Astrocyte (in vitro differentiated cells and primary cell): Measurements from ENCODE around the gene SFR1.

ENCODE experiments used
- EZH2 ChIP-seq: IDR thresholded peaks from 2 replicates; pipeline ENCODE4 v1.6.1; 2012; ENCODE audit warnings: mild to moderate bottlenecking, low read length, inconsistent platforms; ENCODE audit not compliant: insufficient read depth
- TF ChIP-seq, protein P1 (sequence below): IDR thresholded peaks from 2 replicates; pipeline ENCODE4 v1.5.1; 2011; ENCODE audit warnings: low read depth, mild to moderate bottlenecking, inconsistent platforms, low read length, moderate library complexity; ENCODE audit not compliant: insufficient read depth

DNA sequence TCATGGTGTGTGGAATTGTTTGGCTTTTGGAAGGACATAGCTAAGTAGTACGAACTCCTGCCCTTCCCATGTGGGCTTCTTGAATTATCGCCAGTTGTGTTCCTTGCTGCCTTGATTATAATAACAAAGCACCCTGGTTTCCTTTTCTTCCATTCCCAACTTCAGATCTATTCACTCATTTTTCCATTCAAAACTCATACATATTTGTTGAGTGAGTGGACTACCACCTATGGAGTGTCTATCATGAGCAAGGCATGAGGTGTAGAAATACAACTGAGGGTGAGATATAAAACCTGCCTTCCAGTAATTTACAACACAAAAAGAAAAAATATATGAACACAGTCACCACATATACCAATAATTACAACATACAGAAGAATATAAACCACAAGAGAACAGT lies 31.4 kb upstream of the SFR1 start:
- TF ChIP-seq, protein P1, sequence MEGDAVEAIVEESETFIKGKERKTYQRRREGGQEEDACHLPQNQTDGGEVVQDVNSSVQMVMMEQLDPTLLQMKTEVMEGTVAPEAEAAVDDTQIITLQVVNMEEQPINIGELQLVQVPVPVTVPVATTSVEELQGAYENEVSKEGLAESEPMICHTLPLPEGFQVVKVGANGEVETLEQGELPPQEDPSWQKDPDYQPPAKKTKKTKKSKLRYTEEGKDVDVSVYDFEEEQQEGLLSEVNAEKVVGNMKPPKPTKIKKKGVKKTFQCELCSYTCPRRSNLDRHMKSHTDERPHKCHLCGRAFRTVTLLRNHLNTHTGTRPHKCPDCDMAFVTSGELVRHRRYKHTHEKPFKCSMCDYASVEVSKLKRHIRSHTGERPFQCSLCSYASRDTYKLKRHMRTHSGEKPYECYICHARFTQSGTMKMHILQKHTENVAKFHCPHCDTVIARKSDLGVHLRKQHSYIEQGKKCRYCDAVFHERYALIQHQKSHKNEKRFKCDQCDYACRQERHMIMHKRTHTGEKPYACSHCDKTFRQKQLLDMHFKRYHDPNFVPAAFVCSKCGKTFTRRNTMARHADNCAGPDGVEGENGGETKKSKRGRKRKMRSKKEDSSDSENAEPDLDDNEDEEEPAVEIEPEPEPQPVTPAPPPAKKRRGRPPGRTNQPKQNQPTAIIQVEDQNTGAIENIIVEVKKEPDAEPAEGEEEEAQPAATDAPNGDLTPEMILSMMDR = no peak
- no peak for TF ChIP-seq EZH2
